Left ventricle myocardium inferior (tissue), 1 donor: ENCODE measurements around the gene WEE1. TPM values are rescaled to one million over a fixed set of nuclear protein-coding genes. Genes with fewer than 3 reads are reported as not detected.
A peak's percentile ranks its signal among the peaks of the same experiment; 100 is the strongest.

Source experiments
- DNase-seq: peaks from one replicate; pipeline ENCODE4 v3.0.0-alpha.2; 2020
- H3K27ac ChIP-seq: fragments of 200-600 bp; replicated peaks from 2 replicates; pipeline ENCODE4 v1.8.0; 2021
- H3K27me3 ChIP-seq: fragments of 200-600 bp; 2 replicates; pipeline ENCODE4 v1.8.0; 2021; ENCODE audit warnings: low read depth
- H3K36me3 ChIP-seq: fragments of 200-600 bp; 2 replicates; pipeline ENCODE4 v1.8.0; 2021
- H3K4me1 ChIP-seq: fragments of 200-600 bp; 2 replicates; pipeline ENCODE4 v1.8.0; 2021
- H3K4me3 ChIP-seq: fragments of 200-600 bp; 2 replicates; pipeline ENCODE4 v1.8.0; 2021; ENCODE audit warnings: mild to moderate bottlenecking, moderate library complexity
- H3K9me3 ChIP-seq: fragments of 200-600 bp; replicated peaks from 2 replicates; pipeline ENCODE4 v1.8.0; 2021
- CTCF ChIP-seq: fragments of 200-600 bp; IDR thresholded peaks from 2 replicates; pipeline ENCODE4 v1.8.0; 2021; ENCODE audit warnings: antibody characterized with exemption, mild to moderate bottlenecking, borderline replicate concordance
- intact Hi-C: fragments of 100-400 bp; cut with micrococcal nuclease; formaldehyde crosslinking; loops from one replicate; pipeline ENCODE4 v1.11.0; 2022
- total RNA-seq: library from RNA; stranded (reverse); fragmentation: NEBNext Ultra II Directional; extraction: Animal tissue kit (Norgen Biotek cat#: 25700); gene quantifications from one replicate; pipeline ENCODE4 v1.2.1, GENCODE V29; 2021
- donor health status: DM: no; HTN: yes; CAD: no; lungs with severe emphysema.

WEE1 gene
- total RNA-seq, 1 donor from 2014 or later = 41.8 TPM

- no peak for DNase-seq
- Histone ChIP-seq H3K27me3 (no peaks in the 10 kb centered on the region), H3K9me3 (no peaks in the 10 kb centered on the region), H3K4me1 (peaks cover 24% of the 10 kb centered on the region), H3K4me3 (no peak overlapping the region), H3K36me3 (no peaks in the 10 kb centered on the region), H3K27ac (no peak overlapping the region)
- intact Hi-C loops = no loop called here
- no peak for TF ChIP-seq CTCF
These were observed 36.4 kb downstream of the WEE1 start for GRCh38 chr11:9609841-9610240.

GRCh38 chr11:9613118-9613829, 39.8 kb downstream of the WEE1 start:
- no peaks in the 10 kb centered on the region for H3K9me3 ChIP-seq
- TF ChIP-seq CTCF = peak; percentile 98
- intact Hi-C loops = no loop called here
- peak; percentile 93 for DNase-seq
- peak overlapping the region; percentile 71 for H3K4me3 ChIP-seq
- no peaks in the 10 kb centered on the region for H3K27me3 ChIP-seq
- H3K4me1 ChIP-seq = peaks cover 29% of the 10 kb centered on the region
- no peaks in the 10 kb centered on the region for H3K36me3 ChIP-seq
- H3K27ac ChIP-seq = peak overlapping the region; percentile 99

GRCh38 chr11:9613830-9614762, 40.6 kb downstream of the WEE1 start:
- H3K9me3 ChIP-seq = no peaks in the 10 kb centered on the region
- peaks cover 29% of the 10 kb centered on the region for H3K4me1 ChIP-seq
- no peaks in the 10 kb centered on the region for H3K36me3 ChIP-seq
- peak overlapping the region; percentile 99 for H3K27ac ChIP-seq
- peak overlapping the region; percentile 71 for H3K4me3 ChIP-seq
- TF ChIP-seq CTCF = peak; percentile 84
- H3K27me3 ChIP-seq = no peaks in the 10 kb centered on the region
- DNase-seq = peak; percentile 88
- intact Hi-C loops = no loop called here

- Histone ChIP-seq H3K4me1 (peaks cover 29% of the 10 kb centered on the region), H3K9me3 (no peaks in the 10 kb centered on the region), H3K27ac (peak overlapping the region; percentile 99), H3K27me3 (no peaks in the 10 kb centered on the region), H3K36me3 (no peaks in the 10 kb centered on the region), H3K4me3 (peak overlapping the region; percentile 71)
- DNase-seq = no peak
- TF ChIP-seq CTCF = no peak
- intact Hi-C loops = no loop called here
These were observed 41.6 kb downstream of the WEE1 start for GRCh38 chr11:9615031-9615451.

- Histone ChIP-seq H3K27ac (no peak overlapping the region), H3K4me3 (no peak overlapping the region), H3K36me3 (no peaks in the 10 kb centered on the region), H3K9me3 (no peaks in the 10 kb centered on the region), H3K4me1 (peaks cover 29% of the 10 kb centered on the region), H3K27me3 (no peaks in the 10 kb centered on the region)
- no peak for TF ChIP-seq CTCF
- intact Hi-C loops = no loop called here
- DNase-seq = no peak
These were observed 42.7 kb downstream of the WEE1 start for GRCh38 chr11:9616042-9616675.
